HG03039 (cell line): ENCODE measurements around the gene RBM12.

Source experiments
- ATAC-seq: cut with Tn5 transposase; IDR thresholded peaks from one replicate; pipeline ENCODE4 v1.9.1; 2021; ENCODE audit warnings: mild to moderate bottlenecking, moderate library complexity; ENCODE audit not compliant: unreplicated experiment

RBM12 gene

DNA sequence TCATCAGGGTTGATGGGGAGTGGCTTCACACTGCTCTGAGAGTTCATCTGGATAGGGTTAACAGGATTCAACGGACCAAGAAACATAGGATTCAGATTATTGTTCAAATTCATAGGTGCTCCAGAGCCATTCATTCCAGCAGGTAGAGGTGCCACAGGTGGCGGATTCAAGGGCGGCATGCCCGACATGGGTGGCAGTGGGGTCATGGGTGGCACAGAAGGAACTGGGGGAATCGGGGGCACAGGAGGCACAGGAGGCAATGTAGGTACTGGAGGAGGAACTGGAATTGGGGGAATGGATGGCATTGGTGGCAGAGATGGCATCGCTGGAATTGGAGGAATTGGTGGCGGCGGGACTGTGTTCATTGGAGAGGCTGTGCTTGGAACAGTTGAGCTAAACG lies 10.3 kb downstream of the RBM12 start:
- no peak for ATAC-seq

DNA sequence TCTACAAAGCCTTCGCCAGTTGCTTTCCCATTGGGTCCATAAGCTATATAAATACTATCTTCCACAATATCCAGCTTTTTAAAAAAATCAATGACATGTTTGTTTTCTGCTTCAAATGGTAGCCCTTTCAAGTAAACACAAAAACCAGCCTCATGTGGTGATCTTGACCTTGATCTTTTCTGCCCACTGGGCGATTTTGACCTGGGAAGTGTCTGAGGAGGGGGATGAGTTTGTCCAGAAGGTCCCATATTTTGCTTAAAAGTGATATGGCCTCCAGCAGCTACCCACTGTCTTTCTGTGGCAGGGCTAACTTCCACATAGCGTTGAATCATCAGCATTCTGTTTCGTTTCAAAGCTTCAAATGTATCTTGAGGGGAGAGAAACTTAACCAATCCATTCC lies 10.8 kb downstream of the RBM12 start:
- ATAC-seq, result no peak

DNA sequence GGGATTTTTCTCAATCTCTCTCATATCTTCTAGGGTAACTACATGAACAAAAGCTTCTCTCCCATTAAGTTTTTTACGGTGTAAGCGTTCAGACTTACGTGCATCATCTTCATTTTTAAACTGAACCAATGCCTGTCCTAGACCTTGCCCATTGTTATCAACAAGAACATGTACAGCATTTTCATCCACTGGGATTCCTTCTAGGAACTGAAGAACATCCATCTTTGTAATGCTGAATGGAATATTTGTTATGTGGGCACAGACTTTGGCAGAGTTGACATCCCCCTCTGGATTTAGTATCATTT lies 11.3 kb downstream of the RBM12 start:
- no peak for ATAC-seq

DNA sequence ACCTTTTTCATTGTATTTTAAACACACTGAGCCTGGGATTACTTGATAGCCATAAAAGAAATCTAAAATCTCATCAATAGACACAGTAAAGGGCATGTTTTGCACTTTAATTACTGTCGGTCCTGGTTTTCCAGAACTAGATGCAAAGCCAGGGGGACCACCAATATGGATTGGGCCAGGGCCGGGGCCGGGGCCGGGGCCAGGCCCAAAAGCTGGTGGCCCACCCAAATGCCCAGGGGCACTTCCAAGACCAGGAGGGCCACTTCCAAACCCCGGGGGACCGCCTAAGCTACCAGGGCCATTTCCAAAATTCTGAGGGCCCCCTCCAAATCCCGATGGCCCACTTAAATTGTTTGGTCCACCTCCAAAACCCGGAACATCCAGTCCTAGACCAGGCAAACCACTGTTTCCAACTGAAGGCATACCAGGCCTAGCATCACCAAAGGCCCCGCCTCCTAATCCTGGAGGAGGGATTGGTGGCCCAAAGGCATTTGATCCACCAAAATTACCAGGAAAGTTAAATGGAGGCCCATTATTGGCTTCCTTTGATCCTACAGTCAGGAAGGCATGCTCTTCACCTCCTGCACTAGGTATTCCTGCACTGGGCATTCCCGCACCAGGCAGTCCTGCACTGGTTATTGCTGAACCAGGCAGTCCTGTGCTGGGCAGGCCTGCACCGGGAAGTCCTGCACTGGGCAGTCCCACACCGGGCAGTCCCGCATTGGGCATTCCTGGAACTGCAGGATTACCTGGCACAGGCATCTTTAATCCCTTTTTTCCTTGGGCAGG lies 11.9 kb downstream of the RBM12 start:
- no peak for ATAC-seq

DNA sequence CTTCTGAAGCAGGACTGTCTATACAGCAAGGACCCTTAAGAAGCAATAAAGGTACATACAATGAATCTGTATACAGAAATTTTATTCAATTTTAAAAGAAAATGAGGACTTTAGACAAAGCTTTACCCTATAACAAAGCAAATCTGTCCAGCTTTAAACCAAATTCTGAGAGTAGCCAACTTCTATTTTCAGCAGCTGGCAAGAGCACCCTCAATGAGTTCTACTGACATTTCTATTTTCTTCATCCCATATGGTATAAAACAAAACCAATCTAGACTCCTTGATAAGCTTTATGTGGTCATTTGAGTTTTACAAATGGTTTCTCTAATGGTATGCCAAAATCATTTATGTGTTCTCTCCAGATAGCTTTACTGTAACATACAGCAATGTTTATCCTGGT lies 12.7 kb downstream of the RBM12 start:
- no peak for ATAC-seq

DNA sequence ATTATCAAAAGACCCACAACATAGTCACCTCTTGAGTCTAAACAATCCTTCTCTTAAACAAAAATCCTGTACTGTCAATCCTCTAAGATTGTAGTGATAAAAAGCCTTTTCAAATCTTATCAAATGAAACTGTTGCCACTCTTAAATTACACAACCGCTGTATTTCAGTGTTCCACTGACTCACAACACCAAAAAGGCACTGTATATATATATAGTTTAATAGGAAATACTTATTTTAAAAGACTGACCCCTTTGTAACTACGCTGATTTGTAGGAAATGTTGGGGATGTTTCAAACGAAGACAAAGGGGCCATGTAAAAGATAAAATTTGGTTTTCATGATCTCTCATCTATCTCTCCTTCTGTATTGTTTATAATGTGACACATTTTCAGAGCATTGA lies 14.1 kb downstream of the RBM12 start:
- ATAC-seq, result no peak

DNA sequence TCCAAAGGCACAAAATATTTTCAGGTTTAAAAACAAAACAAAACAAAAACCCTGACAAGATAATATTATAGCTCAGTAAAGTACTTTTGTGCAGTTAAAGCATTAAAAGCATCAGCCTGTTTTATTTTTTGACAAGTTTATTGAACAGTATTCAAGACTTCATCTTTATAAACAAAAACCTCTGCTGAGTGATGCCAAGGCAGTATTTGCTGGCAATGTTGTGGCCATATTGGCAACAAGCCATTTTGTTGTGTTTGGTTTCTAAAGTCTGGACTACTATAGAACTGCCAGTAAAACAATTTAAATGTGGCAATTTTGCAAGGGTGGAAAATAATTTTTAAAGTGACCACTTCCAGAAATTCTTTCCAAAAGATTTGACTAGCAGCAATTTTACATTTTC lies 15.9 kb downstream of the RBM12 start:
- no peak for ATAC-seq

DNA sequence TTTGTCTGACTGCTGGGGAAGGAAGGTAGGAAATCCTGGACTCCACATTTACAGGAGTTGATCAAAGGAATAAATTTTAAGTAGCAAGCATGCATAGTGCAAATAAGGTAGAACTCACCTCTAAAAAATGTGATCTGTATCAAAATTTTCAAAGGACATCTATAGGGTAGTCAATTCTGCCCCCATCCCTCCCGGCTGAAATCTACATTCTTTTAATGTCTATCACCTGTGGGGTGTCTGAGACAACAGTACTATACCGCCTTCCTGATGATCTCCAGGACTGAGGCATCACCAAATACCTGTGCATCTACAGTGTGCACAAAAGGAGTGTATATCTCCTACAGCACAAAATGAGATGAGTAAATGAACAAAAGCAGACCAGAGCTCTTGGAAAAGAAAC lies 19.9 kb downstream of the RBM12 start:
- no peak for ATAC-seq

DNA sequence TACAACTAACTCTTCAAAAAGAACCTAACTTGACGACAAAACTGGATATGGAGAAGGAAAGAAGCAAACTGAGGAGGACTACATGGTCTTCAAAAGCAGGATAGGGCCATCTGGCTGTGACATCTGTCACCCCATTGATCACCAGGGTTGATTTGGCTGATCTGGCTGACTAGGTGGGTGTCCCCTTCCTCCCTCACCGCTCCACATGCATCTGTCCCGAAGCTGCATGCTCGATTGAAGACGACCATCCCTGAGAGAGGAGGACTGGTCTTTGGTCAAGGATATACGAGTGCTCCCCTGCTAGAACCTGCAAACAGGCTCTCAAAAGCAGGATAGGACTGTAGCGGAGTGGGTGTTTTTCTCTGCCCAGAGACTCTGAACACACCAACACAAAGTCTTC lies 21.7 kb downstream of the RBM12 start:
- no peak for ATAC-seq

DNA sequence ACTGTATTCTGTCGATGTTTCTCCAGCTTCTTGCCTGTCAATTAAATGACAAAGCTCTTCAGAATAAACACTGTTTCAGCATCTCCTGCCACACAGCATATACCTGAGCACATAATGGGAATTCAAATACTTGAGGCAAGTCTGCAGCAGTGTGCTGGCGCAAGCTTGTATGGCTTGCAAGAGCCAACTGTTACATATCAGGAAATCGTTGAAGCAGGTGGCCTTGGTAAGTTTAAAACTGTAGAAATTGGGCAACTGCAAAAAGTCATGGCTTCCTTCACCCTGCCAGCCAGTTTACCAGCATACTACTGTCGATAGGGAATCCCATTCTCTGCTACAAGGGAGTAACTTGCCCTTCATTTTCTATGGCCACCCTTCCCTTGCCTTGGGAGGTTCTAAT lies 23.0 kb downstream of the RBM12 start:
- no peak for ATAC-seq

DNA sequence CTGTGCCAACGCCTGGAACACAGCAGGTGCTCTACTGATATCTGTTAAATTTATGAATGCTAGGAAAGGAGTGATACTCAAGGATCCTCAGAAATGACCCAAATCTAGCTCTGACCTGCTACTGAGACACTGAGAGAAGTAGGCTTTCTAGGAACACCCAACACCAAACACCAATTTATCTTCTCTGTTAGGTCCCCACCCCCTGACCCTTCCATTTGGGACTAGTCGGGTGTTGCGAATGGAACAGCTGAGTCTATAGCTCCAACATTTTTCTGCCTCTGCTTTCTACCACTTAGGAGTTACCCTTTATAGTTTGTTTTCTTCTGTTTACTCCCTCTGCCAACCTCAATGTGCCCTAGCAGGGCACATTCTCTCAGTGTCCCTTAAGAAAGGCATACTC lies 24.0 kb downstream of the RBM12 start:
- ATAC-seq, result no peak

DNA sequence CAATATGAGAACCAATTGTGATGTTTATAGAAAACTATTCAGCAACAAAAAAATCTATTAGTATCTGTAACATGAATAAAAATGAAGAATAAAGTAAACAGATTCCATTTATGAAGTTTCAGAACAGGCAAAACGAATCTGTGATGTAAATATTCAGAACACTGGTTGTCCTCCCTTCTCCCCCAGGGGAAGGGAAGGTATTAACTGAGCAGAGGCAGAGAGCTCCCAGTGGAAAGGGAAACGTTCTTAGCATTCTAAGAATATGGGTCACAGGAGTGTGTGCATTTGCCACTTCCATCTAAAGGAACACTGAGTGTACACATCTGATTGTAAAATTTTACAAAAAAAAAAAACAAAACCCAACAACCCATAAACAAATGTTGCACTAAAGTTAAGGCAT lies 25.9 kb downstream of the RBM12 start:
- no peak for ATAC-seq

DNA sequence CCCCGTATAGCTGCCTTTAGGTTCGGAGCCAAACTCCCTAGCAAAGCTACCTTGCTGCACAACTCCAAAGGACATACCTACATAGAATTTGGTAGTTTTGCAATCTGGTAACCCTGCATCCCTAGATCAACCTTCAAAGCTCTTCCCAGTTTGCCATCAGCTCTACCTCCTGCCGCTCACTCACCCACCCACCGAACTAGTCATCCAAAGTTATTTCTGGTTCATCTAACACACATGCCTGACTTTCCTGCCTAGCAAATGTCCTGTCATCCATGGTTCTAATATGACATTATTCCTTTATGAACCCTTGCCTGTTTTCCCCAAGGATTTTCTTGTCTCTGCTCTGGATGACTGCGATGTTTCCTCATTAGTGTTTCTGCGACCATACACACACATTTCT lies 27.4 kb downstream of the RBM12 start:
- no peak for ATAC-seq

DNA sequence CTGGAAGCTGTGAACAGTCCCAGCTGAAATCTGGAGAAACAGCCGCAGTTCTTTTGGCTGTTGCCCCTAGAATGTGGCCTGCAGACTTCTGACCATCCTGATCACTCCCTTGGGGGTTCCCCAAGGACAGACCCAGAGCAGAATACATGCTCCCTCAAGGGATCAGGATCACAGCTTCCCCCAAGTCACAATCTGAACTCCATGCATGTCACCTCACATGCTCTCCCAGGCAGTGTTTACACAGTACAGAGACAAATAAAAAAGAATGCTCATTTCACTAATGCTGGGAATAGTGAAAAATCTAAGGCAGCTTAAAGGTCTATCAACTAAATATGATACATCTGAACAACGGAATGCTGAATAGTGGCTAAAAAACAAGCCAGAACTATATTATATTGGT lies 28.6 kb downstream of the RBM12 start:
- ATAC-seq, result no peak

DNA sequence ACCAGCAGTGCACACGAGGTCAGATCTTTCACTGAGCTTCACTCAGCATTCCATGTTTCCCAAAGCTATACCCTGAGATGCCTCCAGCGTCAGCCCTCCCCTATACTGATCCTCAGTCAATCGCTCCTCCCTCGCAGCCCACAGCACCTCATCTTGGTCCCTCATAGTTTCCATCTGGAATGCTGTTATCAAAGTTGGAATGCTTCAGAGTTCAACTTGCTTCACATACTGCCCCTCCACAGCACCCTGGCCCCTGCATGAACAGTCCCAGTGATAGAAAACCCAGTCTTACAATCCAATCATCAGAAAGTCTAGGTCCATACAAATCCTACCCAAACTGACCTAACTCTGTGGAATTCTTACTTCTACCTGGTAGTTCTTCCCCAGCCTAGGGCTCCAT lies 29.0 kb downstream of the RBM12 start:
- ATAC-seq, result no peak

DNA sequence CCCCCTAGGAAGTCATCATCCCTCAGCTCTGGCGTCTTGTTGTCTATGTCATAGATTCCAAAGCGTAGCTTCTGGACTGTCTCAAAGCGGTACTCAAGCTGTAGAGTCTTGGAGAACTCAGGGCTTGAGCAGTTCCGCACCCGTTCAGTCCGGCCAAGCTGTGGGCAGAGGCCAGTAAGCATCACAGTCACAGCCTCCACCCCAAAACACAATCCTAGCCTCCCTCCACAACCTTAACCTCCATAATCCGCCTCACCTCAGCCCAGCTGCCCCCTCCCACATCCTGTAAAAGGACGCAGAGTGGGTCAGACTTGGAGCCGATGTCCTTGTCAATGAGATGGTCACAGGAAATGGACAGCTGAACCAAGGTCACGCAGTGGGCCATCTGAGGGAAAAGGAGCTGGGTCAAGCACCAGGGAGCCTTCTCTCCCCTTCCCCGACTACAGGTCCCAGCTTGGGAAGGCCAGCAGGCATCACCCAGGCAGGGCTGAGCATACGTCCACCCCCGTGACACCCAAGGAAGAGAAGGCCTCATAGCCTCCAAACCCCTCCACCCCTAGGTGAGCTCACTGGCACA lies 32.1 kb downstream of the RBM12 start:
- no peak for ATAC-seq

DNA sequence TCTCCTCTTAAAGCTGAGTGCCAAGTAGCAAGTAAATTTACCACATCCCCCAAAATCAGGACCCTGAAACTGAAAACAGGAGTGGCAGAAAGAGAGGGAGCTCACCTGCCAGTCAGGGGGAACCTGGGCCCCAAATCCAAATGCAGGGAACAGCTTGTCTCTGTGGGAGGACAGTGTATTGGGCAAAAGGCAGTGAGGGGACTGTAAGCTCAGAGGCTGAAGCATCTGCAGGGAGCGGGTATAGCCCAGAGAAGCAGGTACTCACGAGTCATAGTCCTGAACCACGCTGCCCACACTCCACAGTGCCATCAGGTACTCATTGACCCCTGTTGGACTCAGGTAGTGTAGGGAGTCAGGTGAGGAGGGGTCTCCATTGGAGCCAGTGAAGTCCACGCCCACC lies 34.1 kb downstream of the RBM12 start:
- no peak for ATAC-seq

DNA sequence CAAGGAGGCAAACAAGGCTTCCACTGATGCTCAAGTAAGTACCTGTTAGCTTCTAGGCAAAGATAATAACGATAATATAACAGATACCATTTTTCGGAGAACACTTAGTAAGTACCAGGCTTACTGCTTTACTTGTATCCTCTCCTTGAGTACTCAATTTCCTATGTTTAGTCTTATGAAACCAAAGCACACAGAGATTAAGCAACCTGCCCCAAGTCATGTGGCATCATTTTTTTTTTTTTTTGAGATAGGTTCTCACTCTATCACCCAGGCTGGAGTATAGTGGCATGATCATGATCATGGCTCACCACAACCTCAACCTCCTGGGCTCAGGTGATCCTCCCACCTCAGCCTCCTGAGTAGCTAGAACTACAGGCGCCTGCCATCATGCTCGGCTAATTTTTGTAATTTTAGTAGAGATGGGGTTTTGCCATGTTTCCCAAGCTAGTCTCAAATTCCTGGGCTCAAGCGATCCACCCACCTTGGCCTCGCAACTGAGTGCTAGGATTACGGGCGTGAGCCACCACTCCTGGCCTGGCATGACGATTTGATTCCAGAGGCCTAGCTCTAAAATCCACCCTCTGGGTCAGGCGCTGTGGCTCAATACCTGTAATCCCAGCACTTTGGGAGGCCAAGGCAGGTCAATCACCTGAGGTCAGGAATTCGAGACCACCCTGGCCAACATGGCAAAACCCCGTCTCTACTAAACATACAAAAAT lies 35.1 kb downstream of the RBM12 start:
- no peak for ATAC-seq

DNA sequence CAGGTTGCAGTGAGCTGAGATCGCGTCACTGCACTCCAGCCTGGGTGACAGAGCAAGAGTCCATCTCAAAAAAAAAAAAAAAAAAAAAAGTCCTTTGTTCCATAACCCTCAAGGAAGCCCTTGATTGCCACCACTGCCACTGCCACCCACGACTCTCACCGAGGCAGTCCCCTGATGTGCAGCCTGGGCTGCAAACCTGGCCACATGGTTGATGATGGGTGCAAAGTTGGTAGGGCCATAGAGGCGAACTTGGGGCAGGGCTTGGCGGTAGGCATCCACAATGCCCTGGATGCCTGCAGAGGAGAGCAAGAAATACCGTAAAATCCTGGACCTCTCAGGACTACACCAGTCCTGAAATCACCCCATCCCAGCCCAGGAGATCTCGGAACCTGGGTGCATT lies 37.6 kb downstream of the RBM12 start:
- no peak for ATAC-seq

DNA sequence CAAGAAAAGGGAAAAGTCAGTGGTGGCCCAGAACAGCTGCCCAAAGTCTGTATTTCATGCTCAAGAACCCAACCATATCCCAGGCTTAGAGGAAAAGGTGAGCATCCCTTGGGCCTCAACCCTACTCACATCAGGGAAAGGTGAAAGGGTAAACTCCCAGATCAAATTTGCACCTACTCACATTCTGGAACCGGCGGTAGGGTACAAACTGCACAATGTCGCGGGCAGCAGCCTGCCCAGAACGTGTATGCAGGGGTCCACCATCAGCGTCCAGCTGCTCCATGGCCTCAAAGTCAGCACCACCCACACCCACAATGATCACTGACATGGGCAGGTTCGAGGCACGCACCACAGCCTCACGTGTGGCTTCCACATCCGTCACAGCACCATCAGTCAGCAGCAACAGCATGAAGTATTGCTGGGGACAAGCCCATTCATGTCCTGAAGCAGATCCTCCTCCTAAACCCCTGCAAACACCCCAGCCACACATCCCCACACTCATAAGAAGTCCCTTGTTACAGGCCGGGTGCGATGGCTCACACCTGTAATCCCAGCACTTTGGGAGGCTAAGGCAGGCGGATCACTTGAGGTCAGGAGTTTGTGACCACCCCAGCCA lies 38.2 kb downstream of the RBM12 start:
- ATAC-seq, result no peak

DNA sequence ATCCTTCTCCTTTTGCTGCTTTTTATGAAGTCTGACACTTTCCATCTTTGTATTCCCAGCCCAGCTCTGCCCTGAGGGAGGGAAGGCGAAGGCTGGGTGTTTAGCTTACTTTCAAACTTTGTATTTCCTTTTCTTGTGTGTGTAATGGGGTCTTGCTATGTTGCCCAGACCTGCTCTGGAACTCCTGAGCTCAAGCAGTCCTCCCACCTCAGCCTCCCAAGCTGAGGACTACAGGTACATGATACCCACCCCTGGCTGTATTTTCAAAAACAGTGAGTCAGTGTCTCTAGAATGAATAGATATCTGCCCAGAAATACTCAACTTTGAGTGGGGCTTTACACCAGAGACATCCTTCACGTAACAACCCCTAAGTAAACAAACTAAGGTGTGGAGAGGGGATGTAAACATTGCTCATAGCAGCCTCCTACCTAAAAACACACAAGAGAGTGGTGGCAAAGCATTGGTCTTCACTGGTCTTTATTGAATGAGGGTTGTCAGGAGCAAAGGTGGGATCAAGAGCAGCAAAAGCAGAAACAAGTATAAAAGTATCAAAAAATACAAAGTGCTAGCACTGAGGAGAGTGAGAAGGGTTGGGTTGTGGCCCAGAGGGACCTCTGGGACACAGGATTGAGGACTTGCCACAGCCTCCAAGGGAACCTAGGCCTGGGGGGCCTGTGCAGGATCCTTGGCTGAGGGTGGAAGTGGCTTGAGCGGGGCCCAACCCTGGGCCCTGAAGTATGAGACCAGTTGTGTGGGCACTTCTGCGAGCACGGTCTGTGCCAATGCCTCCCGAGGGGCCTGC lies 38.9 kb downstream of the RBM12 start:
- no peak for ATAC-seq
